SK-N-SH treated with all-trans-retinoic acid at 6 μM for 48 hours (cell line): ENCODE data around the gene GABBR1.

Experiments used
- ATAC-seq: fragments of 200-7000 bp; cut with Tn5 transposase; 3 replicates; pipeline ENCODE4 v1.9.1; 2020; ENCODE audit warnings: mild to moderate bottlenecking, moderate library complexity
- ARNTL ChIP-seq: fragments of 450-650 bp; formaldehyde crosslinking; IDR thresholded peaks from 2 replicates; pipeline ENCODE4 v1.5.0; 2020; ENCODE audit warnings: low read depth, mild to moderate bottlenecking, moderate library complexity, borderline replicate concordance
- BACH2 ChIP-seq: fragments of 250-450 bp; sonication (Bioruptor Pico); IDR thresholded peaks from 2 replicates; pipeline ENCODE4 v1.9.0; 2021; ENCODE audit warnings: mild to moderate bottlenecking, borderline replicate concordance
- CREB5 ChIP-seq: fragments of 250-450 bp; sonication (Bioruptor Pico); IDR thresholded peaks from 2 replicates; pipeline ENCODE4 v1.5.1; 2020; ENCODE audit warnings: low read depth, mild to moderate bottlenecking, moderate library complexity
- CSDC2 ChIP-seq: fragments of 250-450 bp; sonication (Bioruptor Pico); IDR thresholded peaks from 2 replicates; pipeline ENCODE4 v1.5.0; 2020; ENCODE audit warnings: mild to moderate bottlenecking, moderate library complexity
- ESRRG ChIP-seq: fragments of 250-450 bp; sonication (Bioruptor Pico); IDR thresholded peaks from 2 replicates; pipeline ENCODE4 v1.6.1; 2021; ENCODE audit warnings: mild to moderate bottlenecking
- ISL1 ChIP-seq: fragments of 250-450 bp; sonication (Bioruptor Pico); IDR thresholded peaks from 2 replicates; pipeline ENCODE4 v2.1.2; 2022; ENCODE audit warnings: mild to moderate bottlenecking, moderate library complexity
- OSR1 ChIP-seq: fragments of 250-450 bp; sonication (Bioruptor Pico); IDR thresholded peaks from 2 replicates; pipeline ENCODE4 v1.8.0; 2022; ENCODE audit warnings: moderate library complexity, mild to moderate bottlenecking, inconsistent platforms
- PATZ1 ChIP-seq: fragments of 250-450 bp; sonication (Bioruptor Pico); IDR thresholded peaks from 2 replicates; pipeline ENCODE4 v1.8.0; 2020; ENCODE audit warnings: mild to moderate bottlenecking, moderate library complexity, borderline replicate concordance
- PPARA ChIP-seq: fragments of 250-450 bp; sonication (Bioruptor Pico); IDR thresholded peaks from 2 replicates; pipeline ENCODE4 v1.5.0; 2020; ENCODE audit warnings: mild to moderate bottlenecking, borderline replicate concordance
- RARB ChIP-seq: fragments of 250-450 bp; sonication (Bioruptor Pico); IDR thresholded peaks from 2 replicates; pipeline ENCODE4 v1.8.0; 2021; ENCODE audit warnings: mild to moderate bottlenecking, moderate library complexity
- SNAI2 ChIP-seq: fragments of 250-450 bp; sonication (Bioruptor Pico); IDR thresholded peaks from 2 replicates; pipeline ENCODE4 v1.5.0; 2020; ENCODE audit warnings: mild to moderate bottlenecking, moderate library complexity
- TCF4 ChIP-seq: fragments of 250-450 bp; sonication (Bioruptor Pico); IDR thresholded peaks from 2 replicates; pipeline ENCODE4 v1.8.0; 2021; ENCODE audit warnings: mild to moderate bottlenecking, moderate library complexity, borderline replicate concordance
- TOX ChIP-seq: fragments of 250-450 bp; sonication (Bioruptor Pico); IDR thresholded peaks from 2 replicates; pipeline ENCODE4 v1.8.0; 2021; ENCODE audit warnings: mild to moderate bottlenecking, moderate library complexity, borderline replicate concordance
- ZC3H10 ChIP-seq: fragments of 250-450 bp; sonication (Bioruptor Pico); IDR thresholded peaks from 2 replicates; pipeline ENCODE4 v1.5.1; 2021; ENCODE audit warnings: mild to moderate bottlenecking, moderate library complexity
- ZFP3 ChIP-seq: fragments of 250-450 bp; sonication (Bioruptor Pico); IDR thresholded peaks from 2 replicates; pipeline ENCODE4 v1.5.0; 2020; ENCODE audit warnings: mild to moderate bottlenecking, moderate library complexity
- ZFP30 ChIP-seq: fragments of 450-650 bp; formaldehyde crosslinking; IDR thresholded peaks from 2 replicates; pipeline ENCODE4 v1.5.0; 2022; ENCODE audit warnings: mild to moderate bottlenecking, moderate library complexity
- ZNF565 ChIP-seq: fragments of 450-650 bp; formaldehyde crosslinking; conservative IDR thresholded peaks from 2 replicates; pipeline ENCODE4 v1.5.0; 2020; ENCODE audit warnings: low read depth, mild to moderate bottlenecking, moderate library complexity
- ZNF70 ChIP-seq: fragments of 450-650 bp; formaldehyde crosslinking; IDR thresholded peaks from 2 replicates; pipeline ENCODE4 v1.5.0; 2020; ENCODE audit warnings: mild to moderate bottlenecking, moderate library complexity
- ZNF8 ChIP-seq: fragments of 450-650 bp; formaldehyde crosslinking; IDR thresholded peaks from 2 replicates; pipeline ENCODE4 v1.5.0; 2020; ENCODE audit warnings: mild to moderate bottlenecking, moderate library complexity
- TF ChIP-seq, protein P1 (sequence below): fragments of 250-450 bp; sonication (Bioruptor Pico); IDR thresholded peaks from 2 replicates; pipeline ENCODE4 v1.8.0; 2021; ENCODE audit warnings: low read depth, mild to moderate bottlenecking, moderate library complexity, borderline replicate concordance
- TF ChIP-seq, protein P2 (sequence below): fragments of 250-450 bp; sonication (Bioruptor Pico); IDR thresholded peaks from 2 replicates; pipeline ENCODE4 v1.5.1; 2021; ENCODE audit warnings: mild to moderate bottlenecking, moderate library complexity
- TF ChIP-seq, protein P3 (sequence below): fragments of 250-450 bp; sonication (Bioruptor Pico); IDR thresholded peaks from 2 replicates; pipeline ENCODE4 v1.5.0; 2020; ENCODE audit warnings: mild to moderate bottlenecking, moderate library complexity

GABBR1 gene

GRCh38 chr6:29680904-29681303, 47.9 kb upstream of the GABBR1 start, which contains the start of gene ZFP57 (continued):
- TF ChIP-seq PATZ1 (CRISPR knock-in tag) (no peak), ZFP3 (CRISPR knock-in tag) (no peak), ZFP30 (CRISPR knock-in tag) (no peak), PPARA (no peak)
- TF ChIP-seq, protein P1, sequence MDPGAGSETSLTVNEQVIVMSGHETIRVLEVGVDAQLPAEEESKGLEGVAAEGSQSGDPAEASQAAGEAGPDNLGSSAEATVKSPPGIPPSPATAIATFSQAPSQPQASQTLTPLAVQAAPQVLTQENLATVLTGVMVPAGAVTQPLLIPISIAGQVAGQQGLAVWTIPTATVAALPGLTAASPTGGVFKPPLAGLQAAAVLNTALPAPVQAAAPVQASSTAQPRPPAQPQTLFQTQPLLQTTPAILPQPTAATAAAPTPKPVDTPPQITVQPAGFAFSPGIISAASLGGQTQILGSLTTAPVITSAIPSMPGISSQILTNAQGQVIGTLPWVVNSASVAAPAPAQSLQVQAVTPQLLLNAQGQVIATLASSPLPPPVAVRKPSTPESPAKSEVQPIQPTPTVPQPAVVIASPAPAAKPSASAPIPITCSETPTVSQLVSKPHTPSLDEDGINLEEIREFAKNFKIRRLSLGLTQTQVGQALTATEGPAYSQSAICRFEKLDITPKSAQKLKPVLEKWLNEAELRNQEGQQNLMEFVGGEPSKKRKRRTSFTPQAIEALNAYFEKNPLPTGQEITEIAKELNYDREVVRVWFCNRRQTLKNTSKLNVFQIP (CRISPR knock-in tag): no peak

DNA sequence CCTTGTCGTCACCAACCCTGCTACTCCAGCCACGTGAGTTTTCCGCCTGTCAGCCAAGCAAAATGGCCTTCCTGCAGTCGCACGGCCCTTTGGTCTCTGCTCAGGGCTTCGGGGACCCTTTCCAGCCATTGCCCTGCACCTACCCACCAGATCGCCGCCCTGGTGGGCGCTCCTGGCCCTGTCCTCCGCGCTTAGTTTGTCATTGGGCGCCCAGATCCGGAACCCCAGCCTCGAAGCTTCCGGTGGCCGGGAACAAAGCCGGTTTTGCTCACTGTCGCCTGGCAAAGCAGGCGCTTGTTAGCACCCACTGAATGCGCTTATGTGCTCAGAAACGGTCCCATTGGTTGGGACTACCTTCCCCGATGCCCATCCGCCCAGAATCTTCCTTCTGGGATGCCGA, 47.4 kb upstream of the GABBR1 start:
- no peak for ATAC-seq
- TF ChIP-seq PPARA: no peak
- TF ChIP-seq CSDC2 (CRISPR knock-in tag): no peak
- TF ChIP-seq, all 23 proteins: peak for 0

- ATAC-seq: no peak
- TF ChIP-seq ESRRG: no peak
- TF ChIP-seq TCF4 (CRISPR knock-in tag): no peak
- TF ChIP-seq ZFP3 (CRISPR knock-in tag): no peak
- TF ChIP-seq, protein P2, sequence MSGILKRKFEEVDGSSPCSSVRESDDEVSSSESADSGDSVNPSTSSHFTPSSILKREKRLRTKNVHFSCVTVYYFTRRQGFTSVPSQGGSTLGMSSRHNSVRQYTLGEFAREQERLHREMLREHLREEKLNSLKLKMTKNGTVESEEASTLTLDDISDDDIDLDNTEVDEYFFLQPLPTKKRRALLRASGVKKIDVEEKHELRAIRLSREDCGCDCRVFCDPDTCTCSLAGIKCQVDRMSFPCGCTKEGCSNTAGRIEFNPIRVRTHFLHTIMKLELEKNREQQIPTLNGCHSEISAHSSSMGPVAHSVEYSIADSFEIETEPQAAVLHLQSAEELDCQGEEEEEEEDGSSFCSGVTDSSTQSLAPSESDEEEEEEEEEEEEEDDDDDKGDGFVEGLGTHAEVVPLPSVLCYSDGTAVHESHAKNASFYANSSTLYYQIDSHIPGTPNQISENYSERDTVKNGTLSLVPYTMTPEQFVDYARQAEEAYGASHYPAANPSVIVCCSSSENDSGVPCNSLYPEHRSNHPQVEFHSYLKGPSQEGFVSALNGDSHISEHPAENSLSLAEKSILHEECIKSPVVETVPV (CRISPR knock-in tag): no peak
- TF ChIP-seq, protein P1 (CRISPR knock-in tag): no peak
- TF ChIP-seq RARB (CRISPR knock-in tag): no peak
- TF ChIP-seq ISL1 (CRISPR knock-in tag): no peak
- TF ChIP-seq, protein P3, sequence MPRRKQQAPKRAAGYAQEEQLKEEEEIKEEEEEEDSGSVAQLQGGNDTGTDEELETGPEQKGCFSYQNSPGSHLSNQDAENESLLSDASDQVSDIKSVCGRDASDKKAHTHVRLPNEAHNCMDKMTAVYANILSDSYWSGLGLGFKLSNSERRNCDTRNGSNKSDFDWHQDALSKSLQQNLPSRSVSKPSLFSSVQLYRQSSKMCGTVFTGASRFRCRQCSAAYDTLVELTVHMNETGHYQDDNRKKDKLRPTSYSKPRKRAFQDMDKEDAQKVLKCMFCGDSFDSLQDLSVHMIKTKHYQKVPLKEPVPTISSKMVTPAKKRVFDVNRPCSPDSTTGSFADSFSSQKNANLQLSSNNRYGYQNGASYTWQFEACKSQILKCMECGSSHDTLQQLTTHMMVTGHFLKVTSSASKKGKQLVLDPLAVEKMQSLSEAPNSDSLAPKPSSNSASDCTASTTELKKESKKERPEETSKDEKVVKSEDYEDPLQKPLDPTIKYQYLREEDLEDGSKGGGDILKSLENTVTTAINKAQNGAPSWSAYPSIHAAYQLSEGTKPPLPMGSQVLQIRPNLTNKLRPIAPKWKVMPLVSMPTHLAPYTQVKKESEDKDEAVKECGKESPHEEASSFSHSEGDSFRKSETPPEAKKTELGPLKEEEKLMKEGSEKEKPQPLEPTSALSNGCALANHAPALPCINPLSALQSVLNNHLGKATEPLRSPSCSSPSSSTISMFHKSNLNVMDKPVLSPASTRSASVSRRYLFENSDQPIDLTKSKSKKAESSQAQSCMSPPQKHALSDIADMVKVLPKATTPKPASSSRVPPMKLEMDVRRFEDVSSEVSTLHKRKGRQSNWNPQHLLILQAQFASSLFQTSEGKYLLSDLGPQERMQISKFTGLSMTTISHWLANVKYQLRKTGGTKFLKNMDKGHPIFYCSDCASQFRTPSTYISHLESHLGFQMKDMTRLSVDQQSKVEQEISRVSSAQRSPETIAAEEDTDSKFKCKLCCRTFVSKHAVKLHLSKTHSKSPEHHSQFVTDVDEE (CRISPR knock-in tag): no peak
- TF ChIP-seq ZC3H10 (CRISPR knock-in tag): no peak
- no peak for TF ChIP-seq OSR1 (CRISPR knock-in tag)
- TF ChIP-seq SNAI2 (CRISPR knock-in tag): no peak
- TF ChIP-seq CREB5 (CRISPR knock-in tag): no peak
- no peak for TF ChIP-seq BACH2 (CRISPR knock-in tag)
- no peak for TF ChIP-seq PPARA
Measured at GRCh38 chr6:29679962-29680361, 47.0 kb upstream of the GABBR1 start.

- no peak for ATAC-seq
- no peak for TF ChIP-seq ARNTL
- no peak for TF ChIP-seq ZNF8 (CRISPR knock-in tag)
- no peak for TF ChIP-seq OSR1 (CRISPR knock-in tag)
- TF ChIP-seq ZNF70 (CRISPR knock-in tag): no peak
- no peak for TF ChIP-seq ESRRG
- TF ChIP-seq TOX (CRISPR knock-in tag): no peak
- TF ChIP-seq, protein P1 (CRISPR knock-in tag): no peak
- TF ChIP-seq ISL1 (CRISPR knock-in tag): no peak
- no peak for TF ChIP-seq TCF4 (CRISPR knock-in tag)
- TF ChIP-seq SNAI2 (CRISPR knock-in tag): no peak
- no peak for TF ChIP-seq ZFP30 (CRISPR knock-in tag)
- no peak for TF ChIP-seq ZNF565
- no peak for TF ChIP-seq PATZ1 (CRISPR knock-in tag)
- TF ChIP-seq ZFP3 (CRISPR knock-in tag): no peak
Measured at GRCh38 chr6:29678114-29678513, 45.1 kb upstream of the GABBR1 start.
